ENCODE results near the gene C4orf50.
"Not testable (repeated sequence)": the region's sequence is repeated elsewhere in the genome, so short reads cannot be mapped to it uniquely, and the experiment has no call there.

C4orf50 gene

GRCh38 chr4:5958199-5958735 is 60.0 kb downstream of the C4orf50 start:
- in situ Hi-C loops (cut with MboI; ENCODE audit: low sequenced_read_pairs), result no loop called here
- Histone ChIP-seq H3K27me3 (ENCODE audit: low read depth) (peaks cover 6% of the 10 kb centered on the region; the same call in 1 of the 2 replicates), H3K4me3 (no peak overlapping the region), H3K4me1 (no peaks in the 10 kb centered on the region; the same call in 1 of the 2 replicates), H3K36me3 (replicated peaks) (no peaks in the 10 kb centered on the region), H3K9me3 (no peaks in the 10 kb centered on the region)
- no peak for DNase-seq (ENCODE audit: low spot score in 2 of 2)

- in situ Hi-C loops (cut with MboI; ENCODE audit: low sequenced_read_pairs), result no loop called here
- Histone ChIP-seq H3K36me3 (replicated peaks) (no peaks in the 10 kb centered on the region), H3K27me3 (ENCODE audit: low read depth) (peaks cover 9% of the 10 kb centered on the region; the same call in 1 of the 2 replicates), H3K9me3 (no peaks in the 10 kb centered on the region), H3K4me1 (no peaks in the 10 kb centered on the region; the same call in 1 of the 2 replicates), H3K4me3 (no peak overlapping the region)
- DNase-seq (ENCODE audit: low spot score in 2 of 2), result no peak
These were observed 61.2 kb downstream of the C4orf50 start for GRCh38 chr4:5957076-5957475.

- in situ Hi-C loops (cut with MboI; ENCODE audit: low sequenced_read_pairs), result no loop called here
- Histone ChIP-seq H3K4me1 (no peaks in the 10 kb centered on the region; the same call in 1 of the 2 replicates), H3K4me3 (no peak overlapping the region), H3K27me3 (ENCODE audit: low read depth) (0 out of 2 replicates have a peak, but pooled peaks cover 10% of the 10 kb centered on the region), H3K36me3 (replicated peaks) (no peaks in the 10 kb centered on the region), H3K9me3 (no peaks in the 10 kb centered on the region)
- DNase-seq (ENCODE audit: low spot score in 2 of 2), result peak; percentile 52 to 80
These were observed 61.8 kb downstream of the C4orf50 start for GRCh38 chr4:5956285-5957021.

- in situ Hi-C loops (cut with MboI; ENCODE audit: low sequenced_read_pairs), result no loop called here
- H3K9me3 ChIP-seq, result no peaks in the 10 kb centered on the region
- no peak for DNase-seq (ENCODE audit: low spot score in 2 of 2)
- H3K36me3 ChIP-seq (replicated peaks), result no peaks in the 10 kb centered on the region
- H3K4me1 ChIP-seq, result no peaks in the 10 kb centered on the region; the same call in 1 of the 2 replicates
- H3K4me3 ChIP-seq, result no peak overlapping the region
- 0 out of 2 replicates have a peak, but pooled peaks cover 14% of the 10 kb centered on the region for H3K27me3 ChIP-seq (ENCODE audit: low read depth)
These were observed 62.4 kb downstream of the C4orf50 start for GRCh38 chr4:5955856-5956255.

- no peaks in the 10 kb centered on the region; the same call in 1 of the 2 replicates for H3K4me1 ChIP-seq
- in situ Hi-C loops (cut with MboI; ENCODE audit: low sequenced_read_pairs), result no loop called here
- no peak for DNase-seq (ENCODE audit: low spot score in 2 of 2)
- 0 out of 2 replicates have a peak, but pooled peaks cover 12% of the 10 kb centered on the region for H3K27me3 ChIP-seq (ENCODE audit: low read depth)
- H3K9me3 ChIP-seq, result no peaks in the 10 kb centered on the region
- H3K36me3 ChIP-seq (replicated peaks), result no peaks in the 10 kb centered on the region
- no peak overlapping the region for H3K4me3 ChIP-seq
These were observed 62.9 kb downstream of the C4orf50 start for GRCh38 chr4:5955201-5955821.

GRCh38 chr4:5954056-5954760 is 64.0 kb downstream of the C4orf50 start:
- H3K36me3 ChIP-seq (replicated peaks), result no peaks in the 10 kb centered on the region
- in situ Hi-C loops (cut with MboI; ENCODE audit: low sequenced_read_pairs), result no loop called here
- no peak for DNase-seq (ENCODE audit: low spot score in 2 of 2)
- H3K27me3 ChIP-seq (ENCODE audit: low read depth), result 0 out of 2 replicates have a peak, but pooled peaks cover 8% of the 10 kb centered on the region
- H3K4me1 ChIP-seq, result no peaks in the 10 kb centered on the region; the same call in 1 of the 2 replicates
- no peaks in the 10 kb centered on the region for H3K9me3 ChIP-seq
- no peak overlapping the region for H3K4me3 ChIP-seq

- no peak for DNase-seq (ENCODE audit: low spot score in 2 of 2)
- in situ Hi-C loops (cut with MboI; ENCODE audit: low sequenced_read_pairs), result no loop called here
- no peaks in the 10 kb centered on the region; the same call in 1 of the 2 replicates for H3K4me1 ChIP-seq
- H3K27me3 ChIP-seq (ENCODE audit: low read depth), result 0 out of 2 replicates have a peak, but pooled peaks cover 8% of the 10 kb centered on the region
- H3K9me3 ChIP-seq, result no peaks in the 10 kb centered on the region
- H3K36me3 ChIP-seq (replicated peaks), result no peaks in the 10 kb centered on the region
- no peak overlapping the region for H3K4me3 ChIP-seq
These were observed 65.0 kb downstream of the C4orf50 start for GRCh38 chr4:5952975-5953951.

- in situ Hi-C loops (cut with MboI; ENCODE audit: low sequenced_read_pairs), result no loop called here
- DNase-seq (ENCODE audit: low spot score in 2 of 2), result no peak
- H3K36me3 ChIP-seq (replicated peaks), result no peaks in the 10 kb centered on the region
- H3K9me3 ChIP-seq, result no peaks in the 10 kb centered on the region
- H3K27me3 ChIP-seq (ENCODE audit: low read depth), result 0 out of 2 replicates have a peak, but pooled peaks cover 8% of the 10 kb centered on the region
- H3K4me1 ChIP-seq, result no peaks in the 10 kb centered on the region; the same call in 1 of the 2 replicates
- no peak overlapping the region for H3K4me3 ChIP-seq
These were observed 65.8 kb downstream of the C4orf50 start for GRCh38 chr4:5952286-5952974.

GRCh38 chr4:5946653-5947052 is 71.6 kb downstream of the C4orf50 start:
- in situ Hi-C loops (cut with MboI; ENCODE audit: low sequenced_read_pairs); H3K9me3 ChIP-seq: not testable (repeated sequence)

GRCh38 chr4:5945936-5946335 is 72.3 kb downstream of the C4orf50 start:
- no peaks in the 10 kb centered on the region for H3K27me3 ChIP-seq (ENCODE audit: low read depth)
- in situ Hi-C loops (cut with MboI; ENCODE audit: low sequenced_read_pairs), result no loop called here
- DNase-seq (ENCODE audit: low spot score in 2 of 2), result no peak
- no peaks in the 10 kb centered on the region for H3K36me3 ChIP-seq (replicated peaks)
- no peak overlapping the region for H3K4me3 ChIP-seq
- no peaks in the 10 kb centered on the region for H3K9me3 ChIP-seq
- no peaks in the 10 kb centered on the region for H3K4me1 ChIP-seq

More at GRCh38 chr4:5946653-5947052, 71.6 kb downstream of the C4orf50 start:
- not testable (repeated sequence) for H3K36me3 ChIP-seq (replicated peaks); H3K27me3 ChIP-seq (ENCODE audit: low read depth); H3K4me1 ChIP-seq; DNase-seq (ENCODE audit: low spot score in 2 of 2); H3K4me3 ChIP-seq

- Histone ChIP-seq H3K27me3 (ENCODE audit: low read depth) (no peaks in the 10 kb centered on the region), H3K9me3 (no peaks in the 10 kb centered on the region), H3K36me3 (replicated peaks) (no peaks in the 10 kb centered on the region), H3K4me3 (no peak overlapping the region), H3K4me1 (peaks cover 5% of the 10 kb centered on the region; the same call in 1 of the 2 replicates)
- in situ Hi-C loops (cut with MboI; ENCODE audit: low sequenced_read_pairs), result no loop called here
- DNase-seq (ENCODE audit: low spot score in 2 of 2), result no peak
These were observed 73.1 kb downstream of the C4orf50 start for GRCh38 chr4:5945171-5945570.

GRCh38 chr4:5943561-5943960 is 74.7 kb downstream of the C4orf50 start:
- DNase-seq (ENCODE audit: low spot score in 2 of 2), result no peak
- Histone ChIP-seq H3K27me3 (ENCODE audit: low read depth) (no peaks in the 10 kb centered on the region), H3K36me3 (replicated peaks) (no peaks in the 10 kb centered on the region), H3K9me3 (no peaks in the 10 kb centered on the region), H3K4me3 (no peak overlapping the region), H3K4me1 (peaks cover 5% of the 10 kb centered on the region; the same call in 1 of the 2 replicates)
- in situ Hi-C loops (cut with MboI; ENCODE audit: low sequenced_read_pairs), result no loop called here
